Parathyroid adenoma (tissue), 2 donors: ENCODE results near the gene SUGP2.

Experiments
- H2AFZ ChIP-seq: fragments of 300-600 bp; sonication (generic); one replicate; pipeline ENCODE4 v1.7.0; 2017; ENCODE audit warnings: antibody characterized with exemption, mild to moderate bottlenecking
- H3K27ac ChIP-seq: fragments of 300-600 bp; sonication (generic); one replicate; pipeline ENCODE4 v1.7.0; 2017
- H3K27me3 ChIP-seq: fragments of 300-600 bp; sonication (generic); one replicate; pipeline ENCODE4 v1.7.0; 2017; ENCODE audit warnings: low read length; ENCODE audit not compliant: control insufficient read depth, insufficient read depth
- H3K36me3 ChIP-seq: fragments of 300-600 bp; sonication (generic); one replicate; pipeline ENCODE4 v1.7.0; 2017; ENCODE audit warnings: low read length; ENCODE audit not compliant: control insufficient read depth, insufficient read depth
- H3K4me1 ChIP-seq: fragments of 300-600 bp; sonication (generic); one replicate; pipeline ENCODE4 v1.7.0; 2017; ENCODE audit warnings: control low read depth
- H3K4me2 ChIP-seq: fragments of 300-600 bp; sonication (generic); one replicate; pipeline ENCODE4 v1.7.0; 2017; ENCODE audit warnings: low read length
- H3K4me3 ChIP-seq: fragments of 300-600 bp; sonication (generic); one replicate; pipeline ENCODE4 v1.7.0; 2017; ENCODE audit warnings: low read depth, low read length
- H3K79me2 ChIP-seq: fragments of 300-600 bp; sonication (generic); one replicate; pipeline ENCODE4 v1.7.0; 2017; ENCODE audit warnings: control low read depth
- H3K9ac ChIP-seq: fragments of 300-600 bp; sonication (generic); one replicate; pipeline ENCODE4 v1.7.0; 2017; ENCODE audit warnings: mild to moderate bottlenecking
- H3K9me3 ChIP-seq: fragments of 300-600 bp; sonication (generic); one replicate; pipeline ENCODE4 v1.7.0; 2017; ENCODE audit warnings: low read length; ENCODE audit not compliant: control insufficient read depth
- CTCF ChIP-seq: fragments of 300-600 bp; sonication (generic); IDR thresholded peaks from one replicate; pipeline ENCODE4 v1.7.0; 2017; ENCODE audit warnings: antibody characterized with exemption, mild to moderate bottlenecking
- donor health status: primary hyperparathyroidism.

SUGP2 gene

GRCh38 chr19:19068659-19069654 lies 35.6 kb upstream of the SUGP2 start:
- H3K4me2 ChIP-seq = no peak overlapping the region
- H3K4me1 ChIP-seq = peaks cover 3% of the 10 kb centered on the region
- H3K9ac ChIP-seq = no peak overlapping the region
- no peaks in the 10 kb centered on the region for H3K9me3 ChIP-seq
- H2AFZ ChIP-seq = no peak overlapping the region
- H3K79me2 ChIP-seq = peaks cover 22% of the 10 kb centered on the region
- TF ChIP-seq CTCF = no peak
- no peaks in the 10 kb centered on the region for H3K27me3 ChIP-seq
- no peaks in the 10 kb centered on the region for H3K36me3 ChIP-seq
- no peak overlapping the region for H3K4me3 ChIP-seq
- no peak overlapping the region for H3K27ac ChIP-seq

- no peaks in the 10 kb centered on the region for H3K36me3 ChIP-seq
- H3K27ac ChIP-seq = no peak overlapping the region
- peaks cover 8% of the 10 kb centered on the region for H3K4me1 ChIP-seq
Measured at GRCh38 chr19:19067276-19068072, 34.2 kb upstream of the SUGP2 start.

GRCh38 chr19:19064811-19065745 lies 31.8 kb upstream of the SUGP2 start:
- H3K27ac ChIP-seq = no peak overlapping the region
- no peaks in the 10 kb centered on the region for H3K79me2 ChIP-seq
- H3K4me1 ChIP-seq = peaks cover 8% of the 10 kb centered on the region
- H3K4me2 ChIP-seq = peak overlapping the region; percentile 67
- peak overlapping the region; percentile 62 for H3K4me3 ChIP-seq
- TF ChIP-seq CTCF = no peak
- H2AFZ ChIP-seq = peak overlapping the region; percentile 57
- H3K27me3 ChIP-seq = no peaks in the 10 kb centered on the region
- H3K9me3 ChIP-seq = no peaks in the 10 kb centered on the region
- H3K9ac ChIP-seq = no peak overlapping the region
- no peaks in the 10 kb centered on the region for H3K36me3 ChIP-seq

More at GRCh38 chr19:19067276-19068072, 34.2 kb upstream of the SUGP2 start:
- H3K27me3 ChIP-seq = no peaks in the 10 kb centered on the region
- no peak for TF ChIP-seq CTCF
- no peaks in the 10 kb centered on the region for H3K9me3 ChIP-seq
- H3K9ac ChIP-seq = no peak overlapping the region
- peaks cover 9% of the 10 kb centered on the region for H3K79me2 ChIP-seq
- H2AFZ ChIP-seq = no peak overlapping the region
- H3K4me3 ChIP-seq = no peak overlapping the region
- H3K4me2 ChIP-seq = no peak overlapping the region

- no peaks in the 10 kb centered on the region for H3K36me3 ChIP-seq
- no peaks in the 10 kb centered on the region for H3K79me2 ChIP-seq
- no peak overlapping the region for H3K27ac ChIP-seq
- no peaks in the 10 kb centered on the region for H3K27me3 ChIP-seq
- H3K9ac ChIP-seq = no peak overlapping the region
- peaks cover 8% of the 10 kb centered on the region for H3K4me1 ChIP-seq
- peak overlapping the region; percentile 55 for H2AFZ ChIP-seq
- no peaks in the 10 kb centered on the region for H3K9me3 ChIP-seq
- H3K4me2 ChIP-seq = peak overlapping the region; percentile 67
- no peak for TF ChIP-seq CTCF
- peak overlapping the region; percentile 62 for H3K4me3 ChIP-seq
Measured at GRCh38 chr19:19064098-19064722, 30.9 kb upstream of the SUGP2 start.
